Retinal pigment epithelial cell (primary cell): ENCODE measurements around the gene ZNF189.
A peak's percentile ranks its signal among the peaks of the same experiment; 100 is the strongest.

Experiments
- DNase-seq: peaks from one replicate; pipeline ENCODE4 v3.0.0-alpha.2; 2010; ENCODE audit warnings: low read depth
- H3K4me3 ChIP-seq: 2 replicates; pipeline ENCODE4 v1.5.1; 2011; ENCODE audit warnings: mild to moderate bottlenecking, low read length, control low read depth, moderate library complexity
- CTCF ChIP-seq: conservative IDR thresholded peaks from 2 replicates; pipeline ENCODE4 v1.5.1; 2011; ENCODE audit warnings: low read depth, low read length, control low read depth, inconsistent platforms

The ZNF189 gene

GRCh38 chr9:101457003-101457402 is 58.4 kb downstream of the ZNF189 start:
- H3K4me3 ChIP-seq: no peak overlapping the region
- TF ChIP-seq CTCF: peak; percentile 16

GRCh38 chr9:101458963-101459631 is 60.4 kb downstream of the ZNF189 start:
- peak; percentile 51 for DNase-seq
- TF ChIP-seq CTCF: peak; percentile 92
- H3K4me3 ChIP-seq: no peak overlapping the region

More at GRCh38 chr9:101457003-101457402, 58.4 kb downstream of the ZNF189 start:
- DNase-seq: no peak
